Measurements from ENCODE around the gene PGK2. TPM values are rescaled to one million over a fixed set of nuclear protein-coding genes. Genes with fewer than 3 reads are reported as not detected.
"Not testable (repeated sequence)": the region's sequence is repeated elsewhere in the genome, so short reads cannot be mapped to it uniquely, and the experiment has no call there.

The PGK2 gene
- total RNA-seq (not detected), polyA plus RNA-seq (not detected)

DNA sequence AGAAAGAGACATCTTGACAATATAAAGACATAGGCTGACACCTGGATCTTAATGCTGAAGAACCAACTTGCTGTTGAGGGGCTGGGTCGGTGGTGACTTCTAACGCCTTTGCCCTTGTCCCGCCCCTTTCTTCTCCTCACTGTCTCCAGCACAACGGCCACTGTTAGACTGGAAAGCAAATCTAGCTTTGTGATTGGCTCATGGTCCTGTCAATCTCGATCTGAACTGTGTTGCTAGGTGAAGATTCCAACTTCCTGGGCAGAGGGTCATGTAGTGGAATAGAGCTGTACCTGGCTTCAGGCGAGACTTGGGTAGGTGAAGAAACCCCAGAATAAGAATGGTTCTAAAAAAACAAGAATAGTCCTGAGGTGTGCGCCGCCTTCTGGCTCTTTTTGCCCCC, at the start of gene PGK2:
PGK2 (minus strand) TSS at position 110 of the 400 bp plus-strand sequence; CDS start at position 12, 98 bp downstream.
- WGBS: 82% methylated on average over 8 of the region's 8 CpGs
- no peaks in the 10 kb centered on the region for H3K4me1 ChIP-seq (ENCODE audit: insufficient read depth)
- DNase-seq (ENCODE audit: extremely low spot score): no peak
- H3K27ac ChIP-seq (ENCODE audit: low read depth): no peak within 1 kb of the TSS
- no peaks in the 10 kb centered on the region for H3K36me3 ChIP-seq (ENCODE audit: insufficient read depth)
- H3K4me3 ChIP-seq (ENCODE audit: low read depth, low read length): no peak within 1 kb of the TSS

- DNase-seq (ENCODE audit: extremely low spot score): no peak
- H3K4me1 ChIP-seq (ENCODE audit: insufficient read depth): no peaks in the 10 kb centered on the region
- 81% methylated on average over 3 of the region's 3 CpGs for WGBS
- H3K4me3 ChIP-seq (ENCODE audit: low read depth, low read length): no peak overlapping the region
- no peak overlapping the region for H3K27ac ChIP-seq (ENCODE audit: low read depth)
- H3K36me3 ChIP-seq (ENCODE audit: insufficient read depth): no peaks in the 10 kb centered on the region
Measured at GRCh38 chr6:49835140-49835539, 48.1 kb upstream of the PGK2 start.

DNA sequence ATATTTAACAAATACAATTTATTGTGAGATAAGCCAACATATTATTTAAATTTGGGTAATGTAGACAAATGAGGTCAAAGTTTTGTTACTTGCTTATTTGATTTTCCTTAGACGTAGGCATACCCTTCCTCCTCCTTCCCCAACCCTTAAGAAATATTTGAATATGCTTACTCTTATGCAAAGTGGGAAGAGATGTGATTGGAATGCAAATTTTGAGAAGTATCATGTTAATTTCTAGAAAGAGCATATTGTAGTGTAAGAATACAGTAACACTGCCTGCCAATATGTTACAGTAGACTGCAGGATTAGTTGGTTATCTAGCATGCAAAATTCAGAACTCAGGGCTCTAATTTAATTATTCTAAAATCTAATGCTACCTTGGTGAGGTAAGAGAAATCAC, 46.3 kb upstream of the PGK2 start:
- DNase-seq (ENCODE audit: extremely low spot score): no peak
- Histone ChIP-seq H3K4me1 (ENCODE audit: insufficient read depth) (no peaks in the 10 kb centered on the region), H3K4me3 (ENCODE audit: low read depth, low read length) (no peak overlapping the region), H3K36me3 (ENCODE audit: insufficient read depth) (no peaks in the 10 kb centered on the region), H3K27ac (ENCODE audit: low read depth) (no peak overlapping the region)
- 73% methylated on average over 1 of the region's 1 CpG for WGBS

GRCh38 chr6:49826743-49827406, 39.8 kb upstream of the PGK2 start:
- Histone ChIP-seq H3K36me3 (ENCODE audit: insufficient read depth) (no peaks in the 10 kb centered on the region), H3K27ac (ENCODE audit: low read depth) (no peak overlapping the region), H3K4me3 (ENCODE audit: low read depth, low read length) (no peak overlapping the region), H3K4me1 (ENCODE audit: insufficient read depth) (no peaks in the 10 kb centered on the region)
- no peak for DNase-seq (ENCODE audit: extremely low spot score)
- WGBS: 47% methylated on average over 5 of the region's 5 CpGs

GRCh38 chr6:49815166-49815565, 28.1 kb upstream of the PGK2 start:
- 86% methylated on average over 2 of the region's 2 CpGs for WGBS
- no peaks in the 10 kb centered on the region for H3K4me1 ChIP-seq (ENCODE audit: insufficient read depth)
- H3K4me3 ChIP-seq (ENCODE audit: low read depth, low read length): no peak overlapping the region
- H3K27ac ChIP-seq (ENCODE audit: low read depth): no peak overlapping the region
- no peaks in the 10 kb centered on the region for H3K36me3 ChIP-seq (ENCODE audit: insufficient read depth)
- DNase-seq (ENCODE audit: extremely low spot score): no peak

DNA sequence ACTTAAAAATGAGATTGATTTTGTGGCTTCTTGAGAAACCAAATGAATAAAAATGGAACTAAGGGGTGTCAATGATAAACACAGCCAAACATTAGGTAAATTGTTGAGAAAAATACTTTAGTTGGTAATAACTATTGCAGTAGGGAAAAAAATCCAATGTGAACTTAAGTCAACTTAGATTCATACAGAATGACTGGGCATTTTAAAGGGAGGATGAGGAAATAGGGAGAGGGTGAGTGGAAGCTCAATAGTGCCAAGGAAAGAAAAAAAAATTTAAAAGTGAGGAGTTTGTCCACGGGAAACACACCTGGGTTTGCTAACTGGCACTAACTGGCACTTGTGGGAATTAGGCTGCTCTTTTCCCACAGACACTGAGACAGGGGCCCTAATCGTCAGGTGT, 26.2 kb upstream of the PGK2 start:
- Histone ChIP-seq H3K4me3 (ENCODE audit: low read depth, low read length) (no peak overlapping the region), H3K27ac (ENCODE audit: low read depth) (no peak overlapping the region), H3K4me1 (ENCODE audit: insufficient read depth) (no peaks in the 10 kb centered on the region), H3K36me3 (ENCODE audit: insufficient read depth) (no peaks in the 10 kb centered on the region)
- WGBS: 67% methylated on average over 2 of the region's 2 CpGs
- DNase-seq (ENCODE audit: extremely low spot score): no peak

GRCh38 chr6:49806145-49806544, 19.1 kb upstream of the PGK2 start:
- Histone ChIP-seq H3K4me1 (ENCODE audit: insufficient read depth) (no peaks in the 10 kb centered on the region), H3K4me3 (ENCODE audit: low read depth, low read length) (no peak overlapping the region)
- no peak for DNase-seq (ENCODE audit: extremely low spot score)

GRCh38 chr6:49805246-49805645, 18.2 kb upstream of the PGK2 start:
- no peak overlapping the region for H3K27ac ChIP-seq (ENCODE audit: low read depth)
- H3K36me3 ChIP-seq (ENCODE audit: insufficient read depth): no peaks in the 10 kb centered on the region
- no peaks in the 10 kb centered on the region for H3K4me1 ChIP-seq (ENCODE audit: insufficient read depth)
- 49% methylated on average over 3 of the region's 3 CpGs for WGBS
- no peak for DNase-seq (ENCODE audit: extremely low spot score)
- H3K4me3 ChIP-seq (ENCODE audit: low read depth, low read length): no peak overlapping the region

More at GRCh38 chr6:49806145-49806544, 19.1 kb upstream of the PGK2 start:
- no peaks in the 10 kb centered on the region for H3K36me3 ChIP-seq (ENCODE audit: insufficient read depth)
- H3K27ac ChIP-seq (ENCODE audit: low read depth): no peak overlapping the region
- WGBS: 80% methylated on average over 4 of the region's 4 CpGs

- H3K4me3 ChIP-seq (ENCODE audit: low read depth, low read length): no peak overlapping the region
- H3K27ac ChIP-seq (ENCODE audit: low read depth): no peak overlapping the region
- WGBS: 91% methylated on average over 8 of the region's 8 CpGs
- no peaks in the 10 kb centered on the region for H3K4me1 ChIP-seq (ENCODE audit: insufficient read depth)
- no peaks in the 10 kb centered on the region for H3K36me3 ChIP-seq (ENCODE audit: insufficient read depth)
- no peak for DNase-seq (ENCODE audit: extremely low spot score)
Measured at GRCh38 chr6:49801525-49801924, 14.4 kb upstream of the PGK2 start.

DNA sequence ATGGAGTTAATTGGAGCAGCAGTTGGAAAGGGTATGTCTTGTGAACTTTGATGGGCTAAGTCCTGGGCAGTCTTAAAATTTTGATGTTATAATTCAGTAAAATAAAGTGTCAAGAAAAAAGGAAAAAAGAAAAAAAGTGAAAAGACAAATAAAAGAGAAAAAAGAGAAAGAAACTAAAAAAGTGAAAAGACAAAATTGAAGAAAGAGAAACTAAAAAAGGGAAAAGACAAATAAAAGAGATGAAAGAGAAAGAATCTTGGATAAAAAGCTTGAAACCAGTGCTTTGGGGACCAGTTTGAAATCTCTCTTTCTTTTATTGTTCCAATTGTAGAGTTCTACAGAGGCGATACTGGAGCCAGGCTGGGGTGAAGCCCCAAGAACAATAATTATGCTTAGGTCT, 12.0 kb upstream of the PGK2 start:
- Histone ChIP-seq H3K4me3 (ENCODE audit: low read depth, low read length) (no peak overlapping the region), H3K36me3 (ENCODE audit: insufficient read depth) (no peaks in the 10 kb centered on the region), H3K4me1 (ENCODE audit: insufficient read depth) (no peaks in the 10 kb centered on the region), H3K27ac (ENCODE audit: low read depth) (no peak overlapping the region)
- DNase-seq (ENCODE audit: extremely low spot score): no peak
- WGBS: 91% methylated on average over 1 of the region's 1 CpG

DNA sequence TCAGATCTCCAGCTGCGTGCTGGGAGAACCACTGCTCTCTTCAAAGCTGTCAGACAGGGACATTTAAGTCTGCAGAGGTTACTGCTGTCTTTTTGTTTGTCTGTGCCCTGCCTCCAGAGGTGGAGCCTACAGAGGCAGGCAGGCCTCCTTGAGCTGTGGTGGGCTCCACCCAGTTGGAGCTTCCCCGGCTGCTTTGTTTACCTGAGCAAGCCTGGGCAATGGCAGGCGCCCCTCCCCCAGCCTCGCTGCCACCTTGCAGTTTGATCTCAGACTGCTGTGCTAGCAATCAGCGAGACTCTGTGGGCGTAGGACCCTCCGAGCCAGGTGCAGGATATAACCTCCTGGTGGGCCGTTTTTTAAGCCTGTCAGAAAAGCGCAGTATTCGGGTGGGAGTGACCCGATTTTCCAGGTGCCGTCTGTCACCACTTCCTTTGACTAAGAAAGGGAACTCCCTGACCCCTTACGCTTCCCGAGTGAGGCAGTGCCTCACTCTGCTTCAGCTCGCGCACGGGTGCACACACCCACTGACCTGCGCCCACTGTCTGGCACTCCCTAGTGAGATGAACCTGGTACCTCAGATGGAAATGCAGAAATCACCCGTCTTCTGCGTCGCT, 9.9 kb upstream of the PGK2 start:
- H3K4me3 ChIP-seq (ENCODE audit: low read depth, low read length); H3K4me1 ChIP-seq (ENCODE audit: insufficient read depth); DNase-seq (ENCODE audit: extremely low spot score); H3K27ac ChIP-seq (ENCODE audit: low read depth); H3K36me3 ChIP-seq (ENCODE audit: insufficient read depth): not testable (repeated sequence)
- WGBS: 83% methylated on average over 21 of the region's 21 CpGs

DNA sequence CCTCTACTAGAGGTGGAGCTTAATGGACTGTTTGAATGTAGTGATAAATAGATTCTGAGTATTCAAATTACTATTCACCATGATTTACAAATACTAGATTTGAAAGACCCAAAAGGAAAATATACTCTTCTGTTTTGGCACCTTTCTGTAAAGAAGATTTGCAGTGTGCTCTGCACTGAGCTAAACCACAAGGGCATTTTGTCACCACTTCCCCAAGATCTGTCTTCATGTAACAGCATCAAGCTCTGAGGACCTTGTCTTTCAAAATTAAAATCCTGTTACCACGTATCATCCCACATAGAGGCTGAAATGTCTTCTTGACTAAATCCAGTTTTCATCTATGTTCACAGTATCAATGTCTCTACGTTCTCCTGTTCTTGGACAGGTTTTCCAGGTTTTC, 3.3 kb upstream of the PGK2 start:
- no peak overlapping the region for H3K4me3 ChIP-seq (ENCODE audit: low read depth, low read length)
- no peak for DNase-seq (ENCODE audit: extremely low spot score)
- no peak overlapping the region for H3K27ac ChIP-seq (ENCODE audit: low read depth)
- no peaks in the 10 kb centered on the region for H3K4me1 ChIP-seq (ENCODE audit: insufficient read depth)
- 74% methylated on average over 2 of the region's 2 CpGs for WGBS
- no peaks in the 10 kb centered on the region for H3K36me3 ChIP-seq (ENCODE audit: insufficient read depth)

DNA sequence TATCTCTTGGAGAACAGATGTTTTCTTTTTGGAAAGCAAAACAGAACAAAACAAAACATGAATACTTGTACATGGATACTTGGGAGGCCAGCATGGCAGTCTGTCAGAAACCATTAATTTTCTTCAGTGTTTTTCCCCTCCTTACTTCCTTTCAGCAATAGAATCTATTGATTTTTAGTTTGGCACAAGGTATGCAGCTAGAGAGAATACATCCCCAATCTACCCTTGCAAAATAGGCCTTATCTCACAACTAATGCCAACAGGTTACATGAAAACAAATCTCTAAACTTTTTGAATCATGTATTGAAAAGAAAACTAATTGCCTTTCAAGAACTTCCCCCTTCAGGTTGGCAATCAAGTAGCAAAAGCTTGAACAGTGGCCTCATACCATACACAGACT, 2.8 kb downstream of the PGK2 start:
- Histone ChIP-seq H3K27ac (ENCODE audit: low read depth) (no peak overlapping the region), H3K4me3 (ENCODE audit: low read depth, low read length) (no peak overlapping the region), H3K4me1 (ENCODE audit: insufficient read depth) (no peaks in the 10 kb centered on the region), H3K36me3 (ENCODE audit: insufficient read depth) (no peaks in the 10 kb centered on the region)
- no peak for DNase-seq (ENCODE audit: extremely low spot score)

DNA sequence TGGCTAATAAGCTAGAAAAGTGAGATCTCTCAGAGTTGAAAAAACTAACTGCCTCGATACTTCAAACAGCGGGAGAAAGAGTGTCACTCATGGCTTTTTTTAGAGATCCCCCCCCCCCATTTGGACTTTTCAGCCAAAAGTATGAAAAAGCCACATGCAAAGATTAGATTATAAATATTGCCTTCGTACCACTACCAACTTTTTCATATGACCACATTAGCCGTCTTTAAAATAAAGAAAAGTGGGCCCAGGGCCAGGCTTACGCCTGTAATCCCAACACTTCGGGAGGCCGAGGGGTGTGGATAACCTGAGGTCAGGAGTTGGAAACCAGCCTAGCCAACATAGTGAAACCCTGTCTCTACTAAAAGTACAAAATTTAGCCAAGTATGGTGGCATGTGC, 4.4 kb downstream of the PGK2 start:
- H3K4me1 ChIP-seq (ENCODE audit: insufficient read depth): no peaks in the 10 kb centered on the region
- H3K4me3 ChIP-seq (ENCODE audit: low read depth, low read length): no peak overlapping the region
- no peak overlapping the region for H3K27ac ChIP-seq (ENCODE audit: low read depth)
- H3K36me3 ChIP-seq (ENCODE audit: insufficient read depth): no peaks in the 10 kb centered on the region
- DNase-seq (ENCODE audit: extremely low spot score): no peak
- 87% methylated on average over 7 of the region's 7 CpGs for WGBS

All from urinary bladder (tissue), 4 donors.